Suprapubic skin (tissue), 4 donors: ENCODE results near the gene CYP46A1.

Experiments
- CTCF ChIP-seq, 2 donors: fragments of 200-600 bp in 1 of 2; fragments of 450-650 bp in 1 of 2; sonication (generic) in 1 of 2; IDR thresholded peaks; one replicate each; pipeline ENCODE4 v1.5.1; 2016 to 2019; ENCODE audit warnings: antibody characterized with exemption in 2 of 2, mild to moderate bottlenecking in 1 of 2, moderate library complexity in 1 of 2
- POLR2A ChIP-seq, 2 donors: fragments of 450-650 bp; IDR thresholded peaks; one replicate each; pipeline ENCODE4 v1.6.1; 2017; ENCODE audit warnings: antibody characterized with exemption in 2 of 2, mild to moderate bottlenecking in 2 of 2, moderate library complexity in 2 of 2
- POLR2AphosphoS5 ChIP-seq, 3 donors: sonication (generic); formaldehyde crosslinking; IDR thresholded peaks; one replicate each; pipeline ENCODE4 v1.6.1; 2017; ENCODE audit warnings: antibody characterized with exemption in 3 of 3

- TF ChIP-seq CTCF (IDR thresholded peaks at IDR 0.05) (no peak), POLR2AphosphoS5 (IDR thresholded peaks at IDR 0.05) (no peak), POLR2A (IDR thresholded peaks at IDR 0.05) (no peak)
These were observed 39.2 kb upstream of the CYP46A1 start, which contains the start of gene HHIPL1 for GRCh38 chr14:99644723-99645544.
